Measurements from ENCODE around the gene SLC35A1. TPM values are rescaled to one million over a fixed set of nuclear protein-coding genes. Genes with fewer than 3 reads are reported as not detected.

Gene SLC35A1, protein sequence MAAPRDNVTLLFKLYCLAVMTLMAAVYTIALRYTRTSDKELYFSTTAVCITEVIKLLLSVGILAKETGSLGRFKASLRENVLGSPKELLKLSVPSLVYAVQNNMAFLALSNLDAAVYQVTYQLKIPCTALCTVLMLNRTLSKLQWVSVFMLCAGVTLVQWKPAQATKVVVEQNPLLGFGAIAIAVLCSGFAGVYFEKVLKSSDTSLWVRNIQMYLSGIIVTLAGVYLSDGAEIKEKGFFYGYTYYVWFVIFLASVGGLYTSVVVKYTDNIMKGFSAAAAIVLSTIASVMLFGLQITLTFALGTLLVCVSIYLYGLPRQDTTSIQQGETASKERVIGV
- total RNA-seq, result 10 to 100 TPM; 14.7 to 39.1 (median 29.9) TPM

DNA sequence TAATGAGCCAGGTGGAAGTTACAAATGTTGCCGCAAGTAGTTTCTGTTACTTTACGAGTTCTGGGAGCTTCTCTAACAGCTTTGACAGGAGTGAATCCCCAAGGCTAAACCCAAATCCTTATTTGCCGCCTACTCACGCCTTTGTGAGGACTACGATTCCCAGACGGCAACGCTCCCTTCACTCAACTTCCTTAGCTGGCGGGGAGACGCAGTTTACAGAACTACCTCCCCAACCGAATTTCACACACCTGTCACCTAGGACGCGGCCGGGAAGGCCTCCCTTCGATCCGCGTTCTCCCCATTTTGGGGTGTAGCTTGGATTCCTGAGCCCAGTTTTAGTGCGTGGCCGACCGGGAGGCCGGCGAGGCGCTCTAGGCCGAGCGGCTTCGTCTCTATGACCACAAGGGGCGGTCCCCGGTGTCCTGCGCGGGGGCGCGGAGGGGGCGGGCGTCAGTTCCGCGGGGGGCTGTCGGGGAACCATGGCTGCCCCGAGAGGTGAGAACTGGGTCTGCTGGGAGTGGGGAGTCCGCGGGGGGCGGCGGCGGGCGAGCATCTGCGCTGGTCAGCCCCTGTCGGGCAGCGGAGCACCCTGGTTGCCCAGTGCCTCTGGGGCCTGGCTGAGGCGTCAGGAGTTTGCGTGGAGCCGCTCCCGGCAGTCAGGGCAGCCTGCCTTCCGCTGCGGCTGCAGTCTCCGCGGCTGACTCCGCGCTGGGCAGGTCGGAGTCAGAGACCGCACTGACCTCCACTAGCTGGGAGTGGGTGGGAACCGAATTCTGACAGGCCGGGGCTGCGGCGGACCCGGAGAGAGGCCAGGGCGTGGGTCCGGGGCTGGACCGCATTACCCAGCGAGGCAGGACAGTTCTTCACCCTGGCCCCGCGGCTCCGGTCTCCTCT is at the start of gene SLC35A1:
Gene SLC35A1 (plus strand): TSS at position 450 of the 894 bp plus-strand sequence. CDS start 30 bp downstream, at position 480.
- Histone ChIP-seq H3K4me1 (peaks cover 6 to 27% (median 16%) of the 10 kb centered on the region in 4 donors), H3K4me3 (peak within 1 kb of the TSS; percentile 86 to 97 (median 96)), H3K36me3 (peaks cover 0 to 4% (median 2%) of the 10 kb centered on the region in 4 donors), H3K9me3 (no peaks in the 10 kb centered on the region), H3K27ac (peak within 1 kb of the TSS; percentile 88 to 97 (median 95)), H3K27me3 (no peaks in the 10 kb centered on the region)
- DNase-seq, result peak; percentile 88 to 98
- TF ChIP-seq EP300 (IDR thresholded peaks at IDR 0.05) (no peak), POLR2AphosphoS5 (IDR thresholded peaks at IDR 0.05) (peak; percentile 24 to 82), POLR2A (IDR thresholded peaks at IDR 0.05) (peak in 2 of 4 donors; percentile 53 to 88)
- TF ChIP-seq, protein P1, sequence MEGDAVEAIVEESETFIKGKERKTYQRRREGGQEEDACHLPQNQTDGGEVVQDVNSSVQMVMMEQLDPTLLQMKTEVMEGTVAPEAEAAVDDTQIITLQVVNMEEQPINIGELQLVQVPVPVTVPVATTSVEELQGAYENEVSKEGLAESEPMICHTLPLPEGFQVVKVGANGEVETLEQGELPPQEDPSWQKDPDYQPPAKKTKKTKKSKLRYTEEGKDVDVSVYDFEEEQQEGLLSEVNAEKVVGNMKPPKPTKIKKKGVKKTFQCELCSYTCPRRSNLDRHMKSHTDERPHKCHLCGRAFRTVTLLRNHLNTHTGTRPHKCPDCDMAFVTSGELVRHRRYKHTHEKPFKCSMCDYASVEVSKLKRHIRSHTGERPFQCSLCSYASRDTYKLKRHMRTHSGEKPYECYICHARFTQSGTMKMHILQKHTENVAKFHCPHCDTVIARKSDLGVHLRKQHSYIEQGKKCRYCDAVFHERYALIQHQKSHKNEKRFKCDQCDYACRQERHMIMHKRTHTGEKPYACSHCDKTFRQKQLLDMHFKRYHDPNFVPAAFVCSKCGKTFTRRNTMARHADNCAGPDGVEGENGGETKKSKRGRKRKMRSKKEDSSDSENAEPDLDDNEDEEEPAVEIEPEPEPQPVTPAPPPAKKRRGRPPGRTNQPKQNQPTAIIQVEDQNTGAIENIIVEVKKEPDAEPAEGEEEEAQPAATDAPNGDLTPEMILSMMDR (IDR thresholded peaks at IDR 0.05), result peak; percentile 26 to 64 (median 40)
- WGBS, 2 donors, result 1 to 2% methylated on average over 17 to 35 of the region's 70 CpGs
- peak; percentile 99 to 100 for ATAC-seq (ENCODE audit: low FRiP score in 2 of 2)

DNA sequence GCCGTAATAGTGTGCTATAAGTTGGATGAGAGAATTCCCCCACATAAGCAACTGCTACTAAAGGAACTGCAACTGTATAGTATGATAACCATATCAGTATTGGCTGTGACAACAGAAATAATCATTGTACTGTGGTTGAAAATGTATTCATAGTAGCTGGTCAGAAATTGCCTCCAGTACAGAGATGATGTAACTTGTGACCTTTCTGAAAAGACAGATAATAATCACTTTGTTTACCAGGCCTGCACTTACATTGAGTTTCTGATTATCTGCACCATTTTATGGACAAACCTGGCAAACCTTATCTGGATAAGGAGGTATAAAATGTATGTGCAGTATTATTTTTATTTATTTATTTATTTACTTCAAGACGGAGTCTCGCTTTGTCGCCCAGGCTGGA is 46.0 kb upstream of the SLC35A1 start:
- H3K9me3 ChIP-seq, result no peaks in the 10 kb centered on the region
- no peaks in the 10 kb centered on the region for H3K27me3 ChIP-seq
- WGBS, 2 donors, result 92 to 97% methylated on average over 4 of the region's 4 CpGs
- no peak overlapping the region for H3K4me3 ChIP-seq
- no peak for ATAC-seq (ENCODE audit: low FRiP score in 2 of 2)
- DNase-seq, result no peak
- H3K27ac ChIP-seq, result no peak overlapping the region
- no peaks in the 10 kb centered on the region for H3K36me3 ChIP-seq
- no peak for TF ChIP-seq EP300 (IDR thresholded peaks at IDR 0.05)
- TF ChIP-seq POLR2A (IDR thresholded peaks at IDR 0.05), result no peak
- TF ChIP-seq, protein P1 (IDR thresholded peaks at IDR 0.05), result no peak
- TF ChIP-seq POLR2AphosphoS5 (IDR thresholded peaks at IDR 0.05), result no peak
- no peaks in the 10 kb centered on the region for H3K4me1 ChIP-seq

GRCh38 chr6:87430499-87430898 is 42.3 kb upstream of the SLC35A1 start:
- Histone ChIP-seq H3K4me3 (no peak overlapping the region), H3K27me3 (no peaks in the 10 kb centered on the region), H3K36me3 (no peaks in the 10 kb centered on the region), H3K27ac (no peak overlapping the region), H3K4me1 (no peaks in the 10 kb centered on the region), H3K9me3 (no peaks in the 10 kb centered on the region)
- no peak for DNase-seq
- no peak for ATAC-seq (ENCODE audit: low FRiP score in 2 of 2)
- TF ChIP-seq EP300 (IDR thresholded peaks at IDR 0.05) (no peak), POLR2A (IDR thresholded peaks at IDR 0.05) (no peak), POLR2AphosphoS5 (IDR thresholded peaks at IDR 0.05) (no peak)
- TF ChIP-seq, protein P1 (IDR thresholded peaks at IDR 0.05), result no peak
- 72 to 85% methylated on average over 3 of the region's 3 CpGs for WGBS, 2 donors

DNA sequence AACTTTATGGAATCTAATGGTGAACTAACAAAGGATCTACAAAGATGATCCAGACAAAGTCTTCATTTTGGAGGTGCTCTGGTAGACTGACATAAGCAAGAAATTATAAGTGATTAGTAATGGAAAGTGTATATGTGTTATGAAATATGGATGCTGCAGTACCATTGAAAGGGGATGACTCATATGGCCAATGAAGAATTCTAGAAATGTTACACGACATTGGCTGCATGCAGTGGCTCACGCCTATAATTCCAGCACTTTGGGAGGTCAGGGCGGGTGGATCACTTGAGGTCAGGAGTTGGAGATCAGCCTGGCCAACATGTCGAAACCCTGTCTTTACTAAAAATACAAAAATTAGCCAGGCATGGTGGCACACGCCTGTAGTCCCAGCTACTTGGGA is 41.5 kb upstream of the SLC35A1 start:
- ATAC-seq (ENCODE audit: low FRiP score in 2 of 2) (no peak), DNase-seq (no peak)
- TF ChIP-seq POLR2AphosphoS5 (IDR thresholded peaks at IDR 0.05) (no peak), POLR2A (IDR thresholded peaks at IDR 0.05) (no peak), EP300 (IDR thresholded peaks at IDR 0.05) (no peak)
- TF ChIP-seq, protein P1 (IDR thresholded peaks at IDR 0.05), result no peak
- Histone ChIP-seq H3K9me3 (no peaks in the 10 kb centered on the region), H3K36me3 (no peaks in the 10 kb centered on the region), H3K27ac (no peak overlapping the region), H3K4me1 (no peaks in the 10 kb centered on the region), H3K27me3 (no peaks in the 10 kb centered on the region), H3K4me3 (no peak overlapping the region)
- 94 to 95% methylated on average over 5 of the region's 5 CpGs for WGBS, 2 donors

Data from upper lobe of left lung (tissue), 6 donors.